Fibroblast of skin of left biceps (primary cell): ENCODE results near the gene PSMD13.
"Not testable (repeated sequence)": the region's sequence is repeated elsewhere in the genome, so short reads cannot be mapped to it uniquely, and the experiment has no call there.

ENCODE experiments used
- DNase-seq, 2 experiments: peaks; one replicate each; pipeline ENCODE4 v3.0.0-alpha.2; 2013; ENCODE audit warnings: low read depth in 2 of 2

Gene PSMD13

DNA sequence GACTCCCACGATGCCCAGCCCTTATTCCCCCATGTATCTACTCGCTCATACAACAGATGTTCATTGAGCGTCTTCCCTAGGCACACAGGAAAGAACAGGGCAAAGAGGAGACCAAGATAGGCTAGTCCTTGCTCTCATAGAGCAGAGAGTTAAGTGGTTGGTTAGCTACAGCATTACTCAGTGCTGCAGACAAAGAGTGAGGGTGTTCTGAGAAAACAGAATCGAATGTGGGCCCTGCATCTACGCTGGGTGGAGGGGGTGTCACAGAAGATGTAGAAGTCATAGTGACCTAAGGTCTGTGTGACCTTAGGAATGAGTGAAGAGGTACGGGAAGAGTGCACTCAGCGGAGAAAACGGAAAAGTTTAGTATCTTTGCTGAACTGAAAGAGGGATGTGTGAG, 12.3 kb downstream of the PSMD13 start:
- no peak for DNase-seq

DNA sequence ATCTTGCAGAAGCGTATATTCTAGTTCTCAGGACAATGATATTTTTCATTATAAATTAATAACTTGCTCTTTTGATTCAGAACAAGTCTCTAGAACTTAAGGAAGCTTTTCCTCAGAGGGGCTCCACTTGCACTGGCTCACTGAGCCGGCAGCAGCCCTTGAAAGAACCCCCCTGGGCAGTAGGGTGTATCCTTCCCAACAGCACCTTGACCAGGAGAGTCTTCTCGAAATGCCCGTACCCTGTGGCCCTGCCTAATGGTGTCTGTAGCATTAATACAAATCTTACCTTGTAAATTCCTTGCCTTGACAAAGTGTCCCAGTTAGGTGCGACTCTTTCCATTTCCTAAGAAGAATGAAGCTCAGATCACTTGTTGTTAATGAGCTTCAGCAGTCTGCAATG, 13.5 kb downstream of the PSMD13 start:
- no peak for DNase-seq

DNA sequence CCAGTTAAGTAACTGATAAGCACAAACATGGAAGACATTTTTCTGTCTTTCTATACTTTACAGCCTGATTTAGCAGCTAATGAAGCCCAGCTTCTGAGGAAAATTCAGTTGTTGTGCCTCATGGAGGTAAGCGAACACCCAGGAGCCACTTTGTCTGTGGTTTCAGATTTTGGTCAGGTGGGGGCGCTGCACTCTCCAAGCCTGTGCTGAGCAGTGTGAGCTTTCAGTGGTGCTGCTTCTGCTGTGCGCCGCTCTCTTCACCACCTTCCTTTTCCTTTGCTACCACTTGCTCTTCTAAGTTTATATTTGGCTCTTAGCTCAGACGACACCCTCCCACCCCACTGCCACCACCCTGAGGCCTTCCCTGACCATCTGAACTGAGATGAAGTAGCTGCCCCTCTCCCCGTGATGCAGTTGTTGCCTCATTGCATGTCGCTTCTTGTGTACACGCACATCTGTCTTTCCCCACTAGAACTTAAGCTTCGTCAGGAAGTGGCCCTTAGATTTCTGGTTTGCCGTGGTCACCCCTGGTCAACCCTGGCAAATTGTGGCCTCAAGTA, 14.0 kb downstream of the PSMD13 start:
- peak; percentile 5 to 6 for DNase-seq

DNA sequence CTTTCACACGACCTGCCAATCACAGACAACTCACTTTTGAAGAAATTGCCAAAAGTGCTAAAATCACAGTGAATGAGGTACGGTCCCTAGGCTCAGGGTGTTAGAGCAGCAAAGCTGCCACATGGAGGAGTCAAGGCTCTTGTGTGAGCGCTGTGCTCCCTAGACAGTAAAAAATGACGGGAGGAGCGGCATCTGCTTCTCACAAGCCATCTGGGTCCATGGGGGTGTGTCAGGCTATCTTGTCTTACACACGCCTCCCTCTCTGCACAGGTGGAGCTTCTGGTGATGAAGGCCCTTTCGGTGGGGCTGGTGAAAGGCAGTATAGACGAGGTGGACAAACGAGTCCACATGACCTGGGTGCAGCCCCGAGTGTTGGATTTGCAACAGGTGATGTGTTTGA, 14.8 kb downstream of the PSMD13 start:
- DNase-seq, result no peak

DNA sequence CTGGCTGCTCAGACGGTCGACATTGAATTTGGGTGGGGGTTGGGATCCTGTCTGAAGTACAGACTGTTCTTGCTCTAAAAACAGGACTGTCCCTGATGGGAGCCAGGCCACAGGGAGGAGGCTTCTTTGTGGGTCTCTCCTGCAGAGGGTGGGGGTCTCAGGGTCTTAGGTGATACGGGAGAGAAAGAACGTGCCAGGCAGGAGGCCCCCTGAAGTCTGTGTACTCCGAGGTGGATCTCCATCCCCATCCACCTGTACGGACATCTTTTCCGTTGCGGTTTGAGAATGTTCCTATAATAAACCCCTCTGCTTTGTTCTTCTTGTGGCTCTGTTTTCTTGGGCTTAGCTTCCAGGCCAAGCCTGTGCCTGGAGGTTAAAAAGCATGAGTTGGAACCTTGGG, 15.9 kb downstream of the PSMD13 start:
- DNase-seq, result no peak

DNA sequence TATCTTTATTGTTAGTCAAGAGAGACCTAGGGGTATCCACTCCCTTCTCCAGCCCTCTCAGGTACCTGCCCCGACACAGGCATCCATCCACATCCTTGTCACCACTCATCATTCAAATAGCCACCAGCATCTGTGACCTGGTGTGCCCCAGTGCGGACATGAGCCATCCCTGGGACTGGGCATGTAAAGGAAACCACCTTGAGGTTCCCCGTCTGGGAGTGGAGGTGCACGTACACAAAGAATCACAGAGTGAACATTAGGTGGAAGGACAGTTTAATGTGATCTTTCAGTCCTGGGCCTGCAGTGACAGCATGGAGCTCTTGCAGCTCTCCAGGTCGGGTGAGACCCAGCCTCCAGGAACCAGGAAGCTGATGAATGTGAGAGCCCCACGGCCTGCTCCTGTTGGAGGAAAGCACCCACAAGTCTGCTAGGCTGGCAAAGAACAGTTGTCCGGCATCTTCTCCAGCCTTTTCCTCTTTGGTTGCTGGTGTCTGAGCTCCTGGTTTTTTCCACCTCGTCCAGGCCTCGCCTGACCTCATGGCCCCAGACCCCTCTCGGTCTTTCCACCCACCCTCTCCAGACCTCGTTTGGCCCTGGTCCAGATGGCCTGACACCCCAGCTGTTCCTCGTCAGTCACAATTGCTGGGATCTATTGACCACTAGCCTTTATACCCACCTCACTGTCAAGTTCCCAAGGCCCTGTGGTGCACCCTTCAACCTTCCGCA, 16.5 kb downstream of the PSMD13 start:
- DNase-seq, result no peak

DNA sequence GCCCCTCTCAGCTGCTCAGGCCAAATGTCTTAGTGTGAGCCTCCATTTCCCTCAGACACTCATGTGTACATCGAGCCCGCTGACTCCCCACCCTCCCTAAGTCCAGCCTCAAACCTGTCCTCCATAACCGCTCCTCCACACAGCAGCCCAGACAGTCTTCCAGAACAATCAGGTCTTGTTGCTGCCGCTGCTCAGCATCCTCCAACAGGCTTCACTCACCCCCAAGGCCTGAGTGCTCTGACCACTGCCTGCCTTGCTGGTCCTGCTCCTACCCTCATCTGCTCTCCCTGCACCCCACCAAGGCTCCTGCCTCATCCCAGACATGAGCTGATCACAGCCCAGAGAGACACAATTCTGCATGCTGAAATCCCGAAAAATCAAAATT, 17.1 kb downstream of the PSMD13 start:
- no peak for DNase-seq

DNA sequence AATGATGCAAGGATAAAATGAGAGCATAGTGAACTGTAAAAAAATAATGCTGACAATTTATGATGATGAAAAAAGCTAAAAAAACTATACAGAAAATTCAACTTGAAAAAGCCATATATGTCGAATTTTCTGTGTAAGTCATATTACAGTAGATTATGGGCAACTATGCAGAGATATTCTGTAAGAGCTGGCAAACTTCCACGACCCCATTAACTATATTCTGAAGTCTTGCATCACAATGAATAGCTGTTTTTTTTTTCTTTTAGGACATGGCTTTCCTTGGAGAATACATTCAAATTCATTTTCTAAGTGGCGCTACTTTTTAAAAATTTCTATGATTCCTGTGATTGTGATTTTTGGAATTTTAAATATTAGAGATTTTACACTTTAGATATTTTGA, 18.4 kb downstream of the PSMD13 start:
- peak; percentile 18 to 19 for DNase-seq

DNA sequence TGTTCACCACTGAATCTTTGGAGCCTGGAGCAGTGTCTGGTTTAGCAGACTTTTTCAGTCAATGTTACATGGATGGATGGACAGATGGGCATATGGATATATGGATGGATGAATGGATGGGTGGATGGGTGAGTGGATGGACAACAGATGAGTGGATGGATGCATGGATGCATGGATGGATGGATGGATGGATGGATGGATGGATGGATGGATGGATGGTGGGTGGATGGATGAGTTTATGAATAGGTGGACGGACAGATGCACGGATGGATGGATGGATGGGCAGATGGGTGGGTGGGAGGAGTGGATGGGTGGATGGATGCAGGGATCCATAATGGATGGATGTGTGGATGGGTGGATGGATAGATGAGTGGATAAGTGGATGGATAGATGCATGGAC, 19.0 kb downstream of the PSMD13 start:
- no peak for DNase-seq

DNA sequence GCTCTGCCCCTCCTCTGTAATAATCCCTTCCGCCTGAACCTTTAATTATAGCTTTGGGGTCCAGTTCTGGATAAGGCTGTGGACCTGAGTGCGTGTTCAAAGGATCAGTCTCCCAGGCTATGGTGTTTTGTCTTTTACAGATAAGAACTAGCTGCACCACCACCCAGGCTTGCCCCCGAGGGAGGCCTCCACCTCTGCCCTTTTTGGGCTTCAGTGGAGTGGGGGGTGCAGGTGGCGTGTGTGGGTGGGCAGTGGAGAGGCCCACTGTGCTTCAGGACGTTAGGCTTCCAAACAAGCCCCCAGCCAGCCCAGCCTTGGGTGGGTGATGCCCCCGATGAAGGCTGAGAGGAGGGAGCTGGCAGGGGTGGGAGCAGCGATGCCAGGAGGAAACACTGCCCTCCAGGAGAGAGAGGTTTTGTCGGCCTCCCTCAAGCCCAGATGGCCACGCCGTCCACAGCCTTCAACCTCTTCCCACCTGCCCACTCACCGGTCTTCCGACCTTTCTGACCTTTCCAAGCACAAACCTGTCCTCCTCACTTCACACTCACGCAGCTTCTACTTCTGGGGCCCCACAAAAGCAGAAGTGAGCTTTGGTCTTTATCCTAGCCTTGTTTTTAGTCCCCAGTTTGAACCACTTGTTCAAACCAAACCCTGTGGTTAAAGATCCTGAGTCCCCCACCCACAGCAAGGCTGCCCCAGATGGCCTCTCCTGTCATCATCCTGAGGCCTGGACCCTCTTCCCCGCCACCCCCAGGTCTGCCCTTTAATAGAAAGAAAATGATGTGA, 20.4 kb downstream of the PSMD13 start:
- no peak for DNase-seq

DNA sequence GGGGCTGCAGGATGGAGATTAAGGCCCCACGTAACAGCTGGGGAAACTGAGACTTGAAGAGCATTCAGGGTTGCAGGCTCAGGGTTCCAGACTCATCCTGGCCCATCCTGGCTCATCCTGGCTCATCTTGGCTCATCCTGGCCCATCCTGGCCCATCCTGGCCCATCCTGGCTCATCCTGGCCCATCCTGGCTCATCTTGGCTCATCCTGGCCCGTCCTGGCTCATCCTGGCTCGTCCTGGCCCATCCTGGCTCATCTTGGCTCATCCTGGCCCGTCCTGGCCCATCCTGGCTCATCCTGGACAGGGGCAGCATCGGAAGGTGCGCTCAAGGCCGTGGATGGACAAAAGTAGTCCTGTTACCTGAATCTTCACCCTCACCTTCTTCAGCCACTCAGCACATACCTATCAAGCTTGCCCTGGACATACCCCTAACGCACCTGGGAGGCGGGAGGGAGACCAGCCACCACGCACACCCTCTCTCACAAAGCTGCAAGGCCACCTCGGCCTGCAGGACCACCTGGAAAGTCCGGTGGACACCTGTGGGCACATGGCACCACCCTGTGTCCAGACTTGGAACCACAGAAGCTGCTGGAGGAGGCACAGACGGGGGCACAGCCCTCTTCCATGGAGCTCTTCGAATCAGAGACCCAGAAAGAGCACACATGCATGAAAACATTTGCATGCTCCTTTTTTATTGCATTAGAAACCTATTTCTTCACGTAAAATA, 21.2 kb downstream of the PSMD13 start:
- no peak for DNase-seq

DNA sequence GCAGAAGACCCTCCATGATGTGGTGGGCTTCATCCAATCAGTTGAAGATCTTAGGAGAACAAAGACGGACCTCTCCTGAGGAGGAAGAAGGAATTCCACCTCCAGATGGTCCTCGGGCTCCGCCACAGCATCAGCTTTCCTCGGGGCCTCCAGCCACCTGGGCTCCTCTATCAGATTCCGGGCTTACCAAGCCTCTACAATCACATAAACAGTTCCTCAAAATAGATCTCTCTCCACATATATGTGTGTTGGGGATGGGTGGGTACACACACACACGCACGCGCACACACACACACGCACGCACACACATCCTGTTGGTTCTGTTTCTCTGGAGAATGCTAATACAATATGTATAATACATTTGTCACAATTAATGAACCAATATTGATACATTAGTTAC, 22.6 kb downstream of the PSMD13 start:
- DNase-seq, result no peak

DNA sequence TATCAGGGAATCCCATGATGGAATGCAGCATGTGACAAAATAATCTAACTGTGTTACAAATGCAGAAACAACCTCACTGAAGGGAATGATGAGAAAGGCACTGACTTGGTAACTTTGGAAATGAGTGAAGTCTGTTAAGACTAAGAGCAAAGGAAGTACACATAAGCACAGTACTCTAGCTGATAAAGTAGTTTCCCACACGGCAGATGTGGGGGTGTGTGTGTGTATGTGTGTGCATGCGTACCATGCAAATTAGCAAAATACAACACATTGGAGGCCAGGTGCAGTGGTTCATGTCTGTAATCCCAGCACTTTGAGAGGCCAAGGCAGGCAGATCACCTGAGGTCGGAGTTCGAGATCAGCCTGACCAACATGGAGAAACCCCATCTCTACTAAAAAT, 24.8 kb downstream of the PSMD13 start:
- no peak for DNase-seq

DNA sequence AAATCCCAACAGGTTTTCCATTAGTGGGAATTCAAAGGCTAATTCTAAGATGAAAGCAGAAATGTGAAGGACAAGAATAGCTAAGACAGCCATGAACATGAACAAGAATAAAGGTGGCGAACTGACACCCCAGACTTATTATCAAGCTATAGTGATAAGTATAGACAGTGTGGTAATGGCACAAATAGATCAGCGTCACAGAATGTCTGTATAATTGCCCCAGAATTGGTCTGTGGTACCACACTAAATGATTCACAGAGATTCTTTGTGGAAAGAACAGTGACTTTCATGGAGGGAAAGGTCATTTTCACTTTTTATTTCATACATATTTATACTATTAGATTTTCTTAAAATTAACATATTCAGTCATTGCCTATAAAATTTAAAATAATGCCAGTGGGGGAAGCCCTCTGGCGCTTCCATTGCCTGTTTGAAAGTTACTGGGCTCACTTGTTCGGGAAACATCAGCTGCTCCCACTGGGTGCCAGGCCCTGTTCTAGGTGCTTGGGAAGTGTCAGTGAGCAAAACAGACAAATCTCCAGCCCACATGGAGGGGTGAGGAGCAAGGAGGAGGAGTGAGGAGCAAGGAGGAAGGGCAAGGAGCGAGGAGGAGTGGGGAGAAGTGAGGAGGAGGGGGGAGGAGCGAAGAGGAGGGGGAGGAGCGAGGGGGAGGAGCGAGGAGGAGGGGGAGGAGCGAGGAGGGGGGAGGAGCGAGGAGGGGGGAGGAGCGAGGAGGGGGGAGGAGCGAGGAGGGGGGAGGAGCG, 30.1 kb downstream of the PSMD13 start:
- no peak for DNase-seq

DNA sequence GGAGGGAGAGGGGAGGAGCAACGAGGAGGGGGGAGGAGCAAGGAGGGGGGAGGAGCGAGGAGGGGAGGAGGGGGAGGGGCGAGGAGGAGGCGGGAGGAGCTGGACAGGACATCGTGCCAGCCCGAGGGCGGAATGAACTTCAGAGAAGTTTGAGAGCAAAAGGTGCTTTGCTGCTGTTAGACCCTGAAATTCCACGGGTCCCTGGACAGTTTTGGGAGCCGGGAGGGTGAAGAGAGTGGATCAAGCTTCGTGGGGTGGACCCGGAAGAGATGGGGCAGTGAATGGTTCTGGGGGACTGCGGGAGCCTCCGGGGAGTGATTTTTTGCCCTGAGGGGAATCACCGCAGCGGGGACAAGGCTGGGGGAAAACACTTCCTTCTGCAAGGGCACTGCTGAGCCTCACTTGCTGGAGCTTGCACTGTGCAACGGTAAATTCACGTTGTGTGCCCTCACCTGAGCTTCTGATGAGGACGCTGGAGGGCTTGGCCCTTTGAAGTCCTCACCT, 30.8 kb downstream of the PSMD13 start:
- no peak for DNase-seq

DNA sequence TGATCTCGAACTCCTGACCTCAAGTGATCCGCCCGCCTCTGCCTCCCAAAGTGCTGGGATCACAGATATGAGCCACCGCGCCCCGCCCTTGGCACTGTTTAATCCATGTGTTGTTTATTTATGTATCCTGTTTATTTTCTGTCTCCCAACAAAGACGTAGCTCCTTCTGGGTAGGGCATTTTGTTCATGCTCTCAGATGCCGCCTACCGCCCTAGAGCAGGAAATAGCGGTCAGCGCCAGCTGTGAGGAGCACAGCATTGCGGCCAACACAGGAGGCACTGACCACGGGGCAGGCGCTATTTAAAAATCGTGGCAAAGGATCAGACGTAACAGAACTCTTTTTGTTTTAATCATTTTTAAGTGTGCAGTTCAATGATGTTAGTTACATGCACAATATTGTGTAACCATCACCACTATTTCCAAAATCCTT, 32.0 kb downstream of the PSMD13 start:
- not testable (repeated sequence) for DNase-seq

DNA sequence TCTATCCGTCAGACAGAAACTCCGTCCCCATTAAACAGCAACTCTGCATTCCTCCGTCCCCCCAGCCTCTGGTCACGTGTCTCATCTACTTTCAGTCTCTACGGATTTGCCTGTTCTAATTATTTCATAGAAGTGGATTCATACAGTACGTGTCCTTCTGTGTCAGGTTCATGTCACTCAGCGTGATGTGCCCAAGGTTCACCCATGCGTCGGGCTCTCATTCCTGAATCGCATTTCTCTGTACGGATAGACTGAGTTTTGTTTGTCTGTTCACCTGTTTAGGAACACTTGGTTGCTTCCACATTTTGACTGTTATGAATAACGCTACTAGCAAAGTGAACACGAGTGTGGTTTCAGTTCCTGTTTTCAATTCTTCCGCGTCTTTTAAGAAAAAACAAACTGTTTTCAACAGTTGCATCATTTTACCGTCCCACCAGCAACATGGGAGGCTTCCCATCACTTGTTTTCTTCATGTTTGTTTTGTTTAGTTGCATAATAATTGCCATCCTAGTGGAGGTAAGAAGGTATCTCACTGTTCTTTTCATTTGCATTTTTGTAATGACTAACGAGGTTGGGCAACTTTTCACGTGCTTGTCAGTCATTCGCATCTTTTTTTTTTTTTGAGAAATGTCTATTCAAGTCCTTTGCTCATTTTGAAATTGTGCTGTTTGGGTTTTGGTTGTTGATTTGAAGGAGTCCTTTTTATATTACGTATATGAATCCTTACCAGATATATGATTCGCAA, 32.5 kb downstream of the PSMD13 start:
- no peak for DNase-seq

DNA sequence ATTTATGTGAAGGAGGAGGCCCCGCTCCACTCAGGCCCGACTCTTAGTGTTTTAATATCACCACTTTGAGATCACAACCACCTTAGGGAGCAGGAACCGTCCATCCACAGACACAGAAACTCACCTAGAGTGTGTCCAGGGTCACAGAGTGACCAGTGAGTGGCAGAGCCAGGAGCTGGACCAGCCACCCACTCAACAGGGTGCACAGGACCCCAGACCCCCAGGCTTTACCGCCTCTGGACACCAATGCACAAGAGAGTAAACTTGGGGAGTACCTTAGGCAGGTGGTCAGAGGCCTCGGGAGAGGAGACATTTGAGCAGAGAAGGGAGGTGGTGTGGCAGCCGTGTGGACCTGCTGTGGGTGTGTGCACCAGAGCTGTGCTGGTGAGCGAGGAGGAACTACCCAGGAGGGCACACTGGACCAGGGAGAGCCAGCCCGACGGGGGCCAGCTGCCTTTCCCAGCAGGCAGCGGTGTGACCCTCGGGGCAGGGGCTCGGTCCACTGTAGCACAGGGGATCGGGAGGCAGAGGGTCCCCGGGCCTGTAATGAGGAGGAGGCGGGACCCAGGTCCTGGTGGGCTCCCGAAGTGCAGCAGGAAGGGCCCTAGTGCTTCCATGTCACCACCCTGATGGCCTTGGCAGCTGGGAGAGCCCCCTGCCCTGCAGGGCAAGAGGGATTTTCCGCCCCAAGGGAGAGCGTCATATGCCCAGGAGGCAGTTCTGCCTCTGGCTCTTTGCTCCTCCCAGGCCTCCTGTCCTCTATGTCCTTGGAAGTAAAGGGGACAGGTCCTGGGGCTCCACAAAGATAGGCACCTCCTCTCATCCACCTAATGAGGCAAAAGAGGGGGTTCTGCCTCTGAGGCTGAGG, 33.9 kb downstream of the PSMD13 start:
- DNase-seq, result no peak

DNA sequence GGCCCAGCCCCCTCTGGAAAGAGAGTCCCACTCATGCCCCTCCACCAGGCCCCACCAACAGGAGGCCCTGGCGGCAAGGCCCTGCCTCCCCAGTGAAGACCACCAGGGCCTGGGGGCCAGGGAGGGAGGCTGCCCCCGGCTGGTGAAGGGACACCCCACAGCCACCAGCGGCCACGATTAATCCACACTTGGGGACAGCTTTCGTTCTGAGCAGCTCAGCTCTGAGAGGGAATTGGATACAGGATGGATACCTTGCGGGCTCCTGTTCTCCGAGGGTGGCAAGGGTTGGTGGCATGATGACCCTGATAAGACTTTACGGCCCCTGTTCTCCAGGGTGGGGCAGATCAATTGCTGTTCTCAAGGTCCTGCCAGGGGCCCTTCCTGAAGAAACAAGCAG, 34.5 kb downstream of the PSMD13 start:
- DNase-seq, result no peak
